Effector memory CD8-positive, alpha-beta T cell (primary cell): ENCODE results near the gene WWOX.

Experiments used
- ATAC-seq: fragments of 150-1000 bp; cut with Tn5 transposase; replicated peaks from 2 replicates; pipeline ENCODE4 v1.10.0; 2021; ENCODE audit warnings: mild to moderate bottlenecking, moderate library complexity
- DNase-seq, 3 experiments: peaks; one replicate each; pipeline ENCODE4 v3.0.0; 2021
- H3K27ac Mint-ChIP-seq, 2 donors: one replicate each; pipeline ENCODE4 v1.8.0; 2022; ENCODE audit warnings: mild to moderate bottlenecking in 2 of 2, mixed read lengths in 2 of 2, moderate library complexity in 2 of 2
- H3K27me3 Mint-ChIP-seq, 2 donors: one replicate each; pipeline ENCODE4 v1.8.0; 2022; ENCODE audit warnings: mixed read lengths in 2 of 2
- H3K36me3 Mint-ChIP-seq: one replicate; pipeline ENCODE4 v1.8.0; 2022; ENCODE audit warnings: mild to moderate bottlenecking, moderate library complexity, mixed read lengths; ENCODE audit not compliant: insufficient read depth
- H3K4me1 Mint-ChIP-seq, 2 donors: one replicate each; pipeline ENCODE4 v1.8.0; 2022; ENCODE audit warnings: low read depth in 2 of 2, mixed read lengths in 2 of 2
- H3K4me3 Mint-ChIP-seq, 2 donors: one replicate each; pipeline ENCODE4 v1.8.0; 2022; ENCODE audit warnings: mild to moderate bottlenecking in 2 of 2, mixed read lengths in 2 of 2, moderate library complexity in 2 of 2
- H3K9me3 Mint-ChIP-seq, 2 donors: one replicate each; pipeline ENCODE4 v1.8.0; 2022; ENCODE audit warnings: mixed read lengths in 2 of 2

Gene WWOX

DNA sequence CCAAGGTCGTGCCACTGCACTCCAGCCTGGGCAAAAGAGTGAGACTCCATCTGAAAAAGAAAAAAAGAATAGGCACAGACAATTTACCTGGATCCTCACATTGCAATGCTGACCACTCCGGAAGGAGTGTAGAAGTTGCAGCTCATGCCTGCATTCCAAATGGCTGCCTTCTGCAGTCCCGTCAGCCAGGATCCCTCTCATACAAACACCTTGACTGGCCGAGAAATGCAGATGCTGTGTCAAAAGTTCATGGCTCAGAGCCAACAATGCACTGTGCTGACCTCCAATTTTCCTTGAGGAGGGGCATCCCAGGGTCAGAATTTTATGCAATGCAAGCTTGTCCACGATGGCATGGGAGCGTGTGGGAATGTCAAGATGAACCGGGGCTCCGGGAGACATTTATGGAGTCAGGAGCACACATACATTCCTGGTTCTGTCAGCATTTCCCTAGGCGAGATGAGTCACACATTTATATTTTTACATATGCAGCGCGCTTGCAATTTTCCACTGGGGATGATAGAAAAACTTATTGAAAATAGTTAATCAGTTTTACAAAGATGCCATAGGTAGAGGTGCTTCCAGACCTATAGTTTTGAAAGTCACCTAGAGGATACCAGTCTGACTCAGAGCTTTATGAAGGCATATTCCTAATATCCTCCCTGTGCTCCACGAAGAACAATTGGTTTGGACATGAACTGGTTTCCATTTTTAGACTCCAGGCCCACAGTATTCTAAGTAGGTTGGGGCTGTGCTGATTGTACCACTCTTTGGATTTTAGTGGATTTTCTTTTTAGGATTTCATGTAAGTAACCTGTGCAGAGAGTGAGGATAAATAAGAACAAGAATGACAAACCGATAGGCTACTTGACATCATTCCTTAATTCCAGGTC lies 886.5 kb downstream of the WWOX start:
- DNase-seq, result no peak
- peaks cover 4 to 15% of the 10 kb centered on the region in 2 donors for H3K4me1 Mint-ChIP-seq
- no peak overlapping the region for H3K4me3 Mint-ChIP-seq
- H3K27ac Mint-ChIP-seq, result no peak overlapping the region
- no peaks in the 10 kb centered on the region for H3K9me3 Mint-ChIP-seq
- no peaks in the 10 kb centered on the region for H3K27me3 Mint-ChIP-seq
- H3K36me3 Mint-ChIP-seq, result no peaks in the 10 kb centered on the region
- ATAC-seq, result no peak

- no peak overlapping the region for H3K4me3 Mint-ChIP-seq
- DNase-seq (no peak), ATAC-seq (no peak)
- H3K4me1 Mint-ChIP-seq, result peaks cover 2 to 15% of the 10 kb centered on the region in 2 donors
- H3K27me3 Mint-ChIP-seq, result no peaks in the 10 kb centered on the region
- H3K9me3 Mint-ChIP-seq, result no peaks in the 10 kb centered on the region
- H3K27ac Mint-ChIP-seq, result no peak overlapping the region
- H3K36me3 Mint-ChIP-seq, result no peaks in the 10 kb centered on the region
Measured at GRCh38 chr16:78987666-78988065, 888.2 kb downstream of the WWOX start.

- Mint-ChIP-seq H3K36me3 (no peaks in the 10 kb centered on the region), H3K27ac (no peak overlapping the region), H3K9me3 (no peaks in the 10 kb centered on the region), H3K4me1 (peaks cover 2 to 15% of the 10 kb centered on the region in 2 donors), H3K4me3 (no peak overlapping the region), H3K27me3 (no peaks in the 10 kb centered on the region)
- no peak for ATAC-seq
- no peak for DNase-seq
Measured at GRCh38 chr16:78988361-78988969, 889.0 kb downstream of the WWOX start.

- Mint-ChIP-seq H3K4me1 (peaks cover 2 to 18% of the 10 kb centered on the region in 2 donors), H3K4me3 (no peak overlapping the region), H3K27me3 (no peaks in the 10 kb centered on the region), H3K9me3 (no peaks in the 10 kb centered on the region), H3K36me3 (no peaks in the 10 kb centered on the region), H3K27ac (peak overlapping the region in 1 of 2 donors; percentile 38)
- ATAC-seq (no peak), DNase-seq (no peak)
Measured at GRCh38 chr16:78990309-78990701, 890.9 kb downstream of the WWOX start.

GRCh38 chr16:78992001-78992400 lies 892.5 kb downstream of the WWOX start:
- H3K36me3 Mint-ChIP-seq, result no peaks in the 10 kb centered on the region
- DNase-seq (no peak), ATAC-seq (no peak)
- H3K4me1 Mint-ChIP-seq, result peaks cover 3 to 23% of the 10 kb centered on the region in 2 donors
- H3K4me3 Mint-ChIP-seq, result no peak overlapping the region
- H3K27ac Mint-ChIP-seq, result peak overlapping the region in 1 of 2 donors; percentile 58
- H3K27me3 Mint-ChIP-seq, result no peaks in the 10 kb centered on the region
- H3K9me3 Mint-ChIP-seq, result no peaks in the 10 kb centered on the region

DNA sequence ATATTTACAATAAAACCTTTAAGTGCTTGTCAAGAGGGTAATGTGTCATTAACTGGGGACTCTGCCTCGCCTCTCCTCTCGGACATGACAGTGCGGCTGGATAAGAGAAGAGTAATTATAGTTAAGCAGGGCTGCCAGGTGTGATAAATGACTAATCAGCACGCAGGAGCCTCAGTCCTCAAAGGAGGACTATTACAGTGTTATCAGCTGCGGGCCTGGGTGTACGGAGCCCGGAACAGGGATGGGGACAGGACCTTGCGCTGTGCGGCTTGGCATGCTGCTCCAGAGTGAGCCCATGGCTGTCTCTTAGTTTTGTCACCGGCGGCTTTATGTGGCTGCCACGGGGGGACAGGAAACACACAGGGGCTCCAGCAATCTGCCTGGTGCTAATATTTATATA lies 893.9 kb downstream of the WWOX start:
- Mint-ChIP-seq H3K9me3 (no peaks in the 10 kb centered on the region), H3K4me3 (no peak overlapping the region), H3K4me1 (peaks cover 3 to 23% of the 10 kb centered on the region in 2 donors), H3K27ac (no peak overlapping the region), H3K27me3 (no peaks in the 10 kb centered on the region), H3K36me3 (no peaks in the 10 kb centered on the region)
- ATAC-seq (no peak), DNase-seq (no peak)

DNA sequence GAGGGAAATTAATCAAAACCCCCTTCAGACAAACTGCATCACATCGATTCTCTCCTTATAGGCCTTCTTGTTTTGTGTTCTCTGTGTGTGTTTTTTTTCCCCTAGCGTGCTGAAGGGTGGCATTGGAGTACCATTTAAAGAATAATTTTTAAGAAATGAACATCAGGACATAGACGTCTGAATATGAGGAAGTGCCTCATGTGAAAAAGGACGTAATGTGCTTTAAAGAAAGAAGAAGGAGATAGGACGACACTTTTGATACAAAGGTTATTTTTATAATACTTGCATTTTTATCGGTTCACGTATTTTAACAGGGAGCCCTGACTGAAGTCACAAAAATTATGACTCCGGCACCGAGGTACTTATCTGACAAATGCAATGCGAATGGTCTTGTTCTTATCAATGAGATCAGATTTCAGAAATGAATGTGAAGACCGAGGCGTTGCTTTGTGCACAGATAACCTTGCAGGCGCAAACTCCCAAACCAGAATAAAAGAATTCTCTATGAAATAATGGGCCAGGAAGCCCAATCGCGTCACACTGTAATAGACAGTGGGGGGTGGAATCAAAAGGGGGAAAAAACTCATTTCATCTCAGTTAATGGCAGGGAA lies 894.8 kb downstream of the WWOX start:
- no peaks in the 10 kb centered on the region for H3K36me3 Mint-ChIP-seq
- no peak overlapping the region for H3K4me3 Mint-ChIP-seq
- H3K4me1 Mint-ChIP-seq, result peaks cover 3 to 22% of the 10 kb centered on the region in 2 donors
- no peaks in the 10 kb centered on the region for H3K27me3 Mint-ChIP-seq
- DNase-seq (no peak), ATAC-seq (no peak)
- H3K9me3 Mint-ChIP-seq, result no peaks in the 10 kb centered on the region
- no peak overlapping the region for H3K27ac Mint-ChIP-seq

GRCh38 chr16:78995441-78995840 lies 896.0 kb downstream of the WWOX start:
- Mint-ChIP-seq H3K27me3 (no peaks in the 10 kb centered on the region), H3K9me3 (no peaks in the 10 kb centered on the region), H3K27ac (no peak overlapping the region), H3K4me3 (no peak overlapping the region), H3K36me3 (no peaks in the 10 kb centered on the region), H3K4me1 (peaks cover 1 to 13% of the 10 kb centered on the region in 2 donors)
- no peak for ATAC-seq
- no peak for DNase-seq

GRCh38 chr16:78996790-78997189 lies 897.3 kb downstream of the WWOX start:
- H3K4me1 Mint-ChIP-seq, result peaks cover 1 to 8% of the 10 kb centered on the region in 2 donors
- H3K4me3 Mint-ChIP-seq, result no peak overlapping the region
- no peaks in the 10 kb centered on the region for H3K27me3 Mint-ChIP-seq
- H3K9me3 Mint-ChIP-seq, result no peaks in the 10 kb centered on the region
- no peak overlapping the region for H3K27ac Mint-ChIP-seq
- ATAC-seq (no peak), DNase-seq (no peak)
- peaks cover 2% of the 10 kb centered on the region for H3K36me3 Mint-ChIP-seq

GRCh38 chr16:78998879-78999278 lies 899.4 kb downstream of the WWOX start:
- Mint-ChIP-seq H3K27me3 (no peaks in the 10 kb centered on the region), H3K9me3 (no peaks in the 10 kb centered on the region), H3K27ac (no peak overlapping the region), H3K4me3 (no peak overlapping the region), H3K4me1 (peaks cover 1 to 8% of the 10 kb centered on the region in 2 donors), H3K36me3 (peaks cover 2% of the 10 kb centered on the region)
- DNase-seq, result no peak
- ATAC-seq, result no peak

- Mint-ChIP-seq H3K9me3 (no peaks in the 10 kb centered on the region), H3K27me3 (no peaks in the 10 kb centered on the region), H3K4me1 (peaks cover 0 to under 1% of the 10 kb centered on the region in 2 donors), H3K4me3 (no peak overlapping the region), H3K27ac (no peak overlapping the region), H3K36me3 (peaks cover 2% of the 10 kb centered on the region)
- DNase-seq, result no peak
- ATAC-seq, result no peak
Measured at GRCh38 chr16:79001156-79001967, 901.9 kb downstream of the WWOX start.

DNA sequence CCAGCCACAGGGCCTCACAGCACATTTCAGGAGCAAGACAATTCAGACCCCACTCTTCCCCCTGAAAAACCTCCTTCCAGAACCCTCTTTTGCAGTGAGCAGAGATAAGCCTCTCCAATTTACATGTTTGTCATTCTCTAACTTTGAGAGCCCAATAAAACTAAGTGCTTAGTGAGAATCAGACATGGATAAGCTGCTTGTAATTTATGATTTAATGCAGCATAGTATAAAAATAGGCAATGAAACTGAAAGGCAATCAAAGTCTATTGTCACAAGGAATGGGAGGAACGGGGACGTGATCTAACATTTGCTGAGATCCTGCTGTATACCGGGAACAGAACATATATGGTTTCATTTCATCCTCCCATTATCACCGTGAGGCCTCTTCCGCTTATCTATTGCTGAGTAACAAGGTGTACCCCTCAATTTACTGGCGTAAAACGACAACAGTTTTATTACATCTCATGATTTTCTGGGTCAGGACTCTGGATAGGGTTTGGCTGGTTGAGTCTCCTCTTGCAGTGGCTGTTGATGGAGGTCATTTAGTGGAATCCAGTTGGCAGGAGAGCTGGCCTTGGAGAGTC lies 903.7 kb downstream of the WWOX start:
- H3K9me3 Mint-ChIP-seq, result no peaks in the 10 kb centered on the region
- ATAC-seq (no peak), DNase-seq (no peak)
- peaks cover 0 to 4% of the 10 kb centered on the region in 2 donors for H3K4me1 Mint-ChIP-seq
- peaks cover 2% of the 10 kb centered on the region for H3K36me3 Mint-ChIP-seq
- no peaks in the 10 kb centered on the region for H3K27me3 Mint-ChIP-seq
- H3K4me3 Mint-ChIP-seq, result no peak overlapping the region
- H3K27ac Mint-ChIP-seq, result no peak overlapping the region

DNA sequence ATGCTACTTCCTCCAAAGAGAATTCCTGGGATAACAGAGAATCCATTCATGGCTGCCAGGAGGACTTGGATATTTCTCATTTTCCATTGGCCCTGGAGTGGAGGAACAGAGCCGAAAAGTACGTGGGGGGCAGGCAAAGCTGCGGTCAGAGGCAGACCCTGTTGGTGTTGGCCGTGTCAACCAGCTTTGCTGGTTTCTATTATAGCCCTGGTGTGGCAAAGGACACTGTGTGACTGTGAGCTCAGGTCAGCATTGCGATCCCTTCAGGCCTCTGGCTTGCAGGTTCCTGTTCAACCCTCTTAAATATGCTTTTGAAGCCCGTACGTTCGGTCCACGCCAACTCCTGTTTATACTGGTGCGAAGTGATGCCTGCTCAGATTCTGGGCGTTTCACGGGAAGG lies 904.9 kb downstream of the WWOX start:
- no peak overlapping the region for H3K4me3 Mint-ChIP-seq
- peaks cover 2% of the 10 kb centered on the region for H3K36me3 Mint-ChIP-seq
- H3K4me1 Mint-ChIP-seq, result peaks cover 0 to 4% of the 10 kb centered on the region in 2 donors
- H3K27ac Mint-ChIP-seq, result no peak overlapping the region
- H3K27me3 Mint-ChIP-seq, result no peaks in the 10 kb centered on the region
- no peaks in the 10 kb centered on the region for H3K9me3 Mint-ChIP-seq
- no peak for ATAC-seq
- no peak for DNase-seq
